ENCODE data around the gene PTCSC3. TPM values are rescaled to one million over a fixed set of nuclear protein-coding genes. Genes with fewer than 3 reads are reported as not detected.

PTCSC3 gene
- total and polyA plus RNA-seq, 9 of the 15 experiments (the other 6 are each of a cell fraction or from before 2014, with no cell fraction given), result not detected

DNA sequence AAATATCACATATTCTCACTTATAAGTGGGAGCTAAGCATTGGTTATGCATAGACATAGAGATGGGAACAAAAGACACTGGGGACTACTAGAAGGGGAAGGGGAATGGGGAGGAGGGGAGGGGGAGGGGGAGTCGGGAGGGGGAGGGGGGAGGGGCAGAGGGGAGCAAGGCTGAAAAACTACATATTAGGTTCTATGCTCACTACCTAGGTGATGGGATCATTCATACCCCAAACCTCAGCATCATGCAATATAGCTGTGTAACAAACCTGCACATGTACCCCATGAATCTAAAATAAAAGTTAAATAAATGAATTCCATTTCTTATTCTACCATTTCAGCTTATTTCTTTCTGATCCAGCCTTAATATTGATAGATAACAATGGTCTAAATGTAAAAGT, 21.9 kb upstream of the PTCSC3 start:
- H3K9me3 ChIP-seq (replicated peaks; ENCODE audit: control insufficient read depth, insufficient read depth, low read depth, low read length), result no peaks in the 10 kb centered on the region
- H3K9ac ChIP-seq (ENCODE audit: insufficient read depth in 1 of 2, low read depth in 2 of 2, low read length in 2 of 2), result no peak overlapping the region
- H3K36me3 ChIP-seq (ENCODE audit: control insufficient read depth, insufficient read depth, low read length), result no peaks in the 10 kb centered on the region
- H3K79me2 ChIP-seq (ENCODE audit: control insufficient read depth, insufficient read depth, low read length), result no peaks in the 10 kb centered on the region
- FAIRE-seq (no peak), ATAC-seq (no peak), DNase-seq (ENCODE audit: extremely low read depth in 1 of 4, low spot score in 3 of 4) (no peak)
- H3K27ac ChIP-seq (ENCODE audit: extremely low read depth, low read depth, low read length), result no peak overlapping the region
- intact Hi-C loops (cut with micrococcal nuclease), result no loop called here
- POLR2A ChIA-PET, result no interaction called here
- H3K27me3 ChIP-seq (ENCODE audit: control insufficient read depth in 2 of 2, insufficient read depth in 2 of 2, low read length in 2 of 2), result no peaks in the 10 kb centered on the region
- H3K9me1 ChIP-seq (ENCODE audit: control insufficient read depth, insufficient read depth, low read length), result no peaks in the 10 kb centered on the region
- in situ Hi-C loops (cut with MboI), result no loop called here
- no TSS peak for BruUV-seq (replicated peaks)
- no peaks in the 10 kb centered on the region for H4K20me1 ChIP-seq (replicated peaks; ENCODE audit: control insufficient read depth, insufficient read depth, low read length)
- WGBS (ENCODE audit: insufficient coverage, low coverage, missing lambda C conversion rate), result no CpG with 5 or more reads among the region's 1 CpG
- no peak overlapping the region for H3K4me2 ChIP-seq (ENCODE audit: insufficient read depth, low read length)
- H3K4me1 ChIP-seq (replicated peaks in 1 of 2; ENCODE audit: control insufficient read depth in 2 of 2, insufficient read depth in 2 of 2, low read length in 2 of 2), result no peaks in the 10 kb centered on the region
- no peak overlapping the region for H2AFZ ChIP-seq (ENCODE audit: low read depth, low read length)
- CTCF ChIA-PET (ENCODE audit: low intra/inter-chr PET ratio), result no interaction called here
- TF ChIP-seq SNIP1 (IDR thresholded peaks at IDR 0.05; ENCODE audit: low read depth) (no peak), CHD2 (IDR thresholded peaks at IDR 0.05; ENCODE audit: low read depth, low read length) (no peak), ZEB2 (IDR thresholded peaks at IDR 0.05) (no peak), GABPA (tag; conservative IDR thresholded peaks at IDR 0.05; ENCODE audit: low read depth) (no peak), FOXM1 (IDR thresholded peaks at IDR 0.05; ENCODE audit: low read depth) (no peak), FOXM1 (CRISPR knock-in tag; IDR thresholded peaks at IDR 0.05; ENCODE audit: low read depth) (no peak), BHLHE40 (IDR thresholded peaks at IDR 0.05; ENCODE audit: low read length) (no peak), SMAD1 (IDR thresholded peaks at IDR 0.05; ENCODE audit: low read depth, low read length, partially characterized antibody) (no peak), BRCA1 (IDR thresholded peaks at IDR 0.05) (no peak), BRCA1 (CRISPR knock-in tag; IDR thresholded peaks at IDR 0.05) (no peak), JUN (IDR thresholded peaks at IDR 0.05; ENCODE audit: borderline replicate concordance, low read depth, low read length) (no peak), JUN (CRISPR knock-in tag; IDR thresholded peaks at IDR 0.05; ENCODE audit: borderline replicate concordance) (no peak), MCM2 (IDR thresholded peaks at IDR 0.05; ENCODE audit: low read depth) (no peak), ZNF785 (CRISPR knock-in tag; IDR thresholded peaks at IDR 0.05) (no peak)
- no peak overlapping the region for H3K4me3 ChIP-seq

Data from K562 (cell line).